Stimulated activated CD8-positive, alpha-beta memory T cell treated with anti-CD3 and anti-CD28 coated beads, Interleukin-7, amount 100 ng/mL, for 1 hour (primary cell): Measurements from ENCODE around the gene DIO3.
"Not testable (repeated sequence)": the region's sequence is repeated elsewhere in the genome, so short reads cannot be mapped to it uniquely, and the experiment has no call there.

Experiments
- DNase-seq, 2 donors: peaks; one replicate each; pipeline ENCODE4 v3.0.0-alpha.2; 2020; ENCODE audit warnings: low read depth in 2 of 2

DIO3 gene

GRCh38 chr14:101542391-101542790, 18.9 kb upstream of the DIO3 start:
- no peak for DNase-seq

GRCh38 chr14:101543814-101544213, 17.5 kb upstream of the DIO3 start:
- DNase-seq = no peak

GRCh38 chr14:101544550-101544949, 16.7 kb upstream of the DIO3 start:
- DNase-seq = no peak

- no peak for DNase-seq
These were observed 14.6 kb upstream of the DIO3 start for GRCh38 chr14:101546706-101547105.

GRCh38 chr14:101547107-101547738, 14.1 kb upstream of the DIO3 start:
- DNase-seq = no peak

- DNase-seq = no peak
These were observed 13.2 kb upstream of the DIO3 start for GRCh38 chr14:101547961-101548669.

- DNase-seq = no peak
These were observed 12.6 kb upstream of the DIO3 start for GRCh38 chr14:101548710-101549109.

- DNase-seq = no peak
These were observed 12.1 kb upstream of the DIO3 start for GRCh38 chr14:101549154-101549553.

- DNase-seq = not testable (repeated sequence)
These were observed 10.9 kb upstream of the DIO3 start for GRCh38 chr14:101550202-101550912.

GRCh38 chr14:101551729-101552595, 9.3 kb upstream of the DIO3 start:
- no peak for DNase-seq

- no peak for DNase-seq
These were observed 8.5 kb upstream of the DIO3 start for GRCh38 chr14:101552786-101553231.

- DNase-seq = no peak
These were observed 7.9 kb upstream of the DIO3 start for GRCh38 chr14:101553393-101553792.

GRCh38 chr14:101553931-101554330, 7.4 kb upstream of the DIO3 start:
- no peak for DNase-seq

- DNase-seq = no peak
These were observed 6.2 kb upstream of the DIO3 start for GRCh38 chr14:101554991-101555668.

GRCh38 chr14:101555669-101556043, 5.6 kb upstream of the DIO3 start:
- DNase-seq = not testable (repeated sequence)

GRCh38 chr14:101556131-101556530, 5.2 kb upstream of the DIO3 start:
- DNase-seq = no peak

- DNase-seq = no peak
These were observed 4.6 kb upstream of the DIO3 start for GRCh38 chr14:101556566-101557320.

GRCh38 chr14:101557321-101557695, 4.0 kb upstream of the DIO3 start:
- DNase-seq = no peak

GRCh38 chr14:101557811-101558738, 3.2 kb upstream of the DIO3 start:
- DNase-seq = no peak
